HepG2 (cell line): ENCODE results near the gene NFATC3. TPM values are rescaled to one million over a fixed set of nuclear protein-coding genes. Genes with fewer than 3 reads are reported as not detected.

ENCODE experiments used
- CREM ChIP-seq, 2 experiments: sonication (generic) in 1 of 2; formaldehyde crosslinking in 1 of 2; IDR thresholded peaks; 2 replicates each; pipeline versions ENCODE4 v1.4.0 to v1.6.1; 2016 to 2020; ENCODE audit warnings: antibody characterized with exemption in 1 of 2, mild to moderate bottlenecking in 1 of 2, missing genetic modification reagents in 1 of 2
- FOXO1 ChIP-seq: sonication (generic); formaldehyde crosslinking; IDR thresholded peaks from 2 replicates; pipeline ENCODE4 v1.4.0; 2020; ENCODE audit warnings: missing genetic modification reagents
- GPBP1L1 ChIP-seq: sonication (generic); formaldehyde crosslinking; IDR thresholded peaks from 2 replicates; pipeline ENCODE4 v1.5.0; 2020; ENCODE audit warnings: mild to moderate bottlenecking, missing genetic modification reagents
- GTF3A ChIP-seq: sonication (generic); formaldehyde crosslinking; conservative IDR thresholded peaks from 2 replicates; pipeline ENCODE4 v1.4.0; 2020; ENCODE audit warnings: mild to moderate bottlenecking, missing genetic modification reagents
- HES4 ChIP-seq: sonication (generic); formaldehyde crosslinking; IDR thresholded peaks from 2 replicates; pipeline ENCODE4 v1.9.0; 2021; ENCODE audit warnings: mild to moderate bottlenecking, missing genetic modification reagents, borderline replicate concordance
- KDM1A ChIP-seq: IDR thresholded peaks from 2 replicates; pipeline ENCODE4 v1.6.1; 2016; ENCODE audit warnings: missing compliant biosample characterization
- POGK ChIP-seq: sonication (generic); formaldehyde crosslinking; conservative IDR thresholded peaks from 2 replicates; pipeline ENCODE4 v1.8.0; 2022; ENCODE audit warnings: mild to moderate bottlenecking, moderate library complexity, missing genetic modification reagents
- SALL2 ChIP-seq: sonication (generic); formaldehyde crosslinking; IDR thresholded peaks from 2 replicates; pipeline ENCODE4 v1.8.1; 2023; ENCODE audit warnings: mild to moderate bottlenecking, missing genetic modification reagents, inconsistent platforms
- SMAD3 ChIP-seq: sonication (generic); formaldehyde crosslinking; IDR thresholded peaks from 2 replicates; pipeline ENCODE4 v1.4.0; 2020; ENCODE audit warnings: missing genetic modification reagents
- SMARCC2 ChIP-seq: fragments of 450-650 bp; IDR thresholded peaks from 2 replicates; pipeline ENCODE4 v1.6.1; 2017; ENCODE audit warnings: antibody characterized with exemption, mild to moderate bottlenecking
- SP1 ChIP-seq, 2 experiments: fragments of 450-650 bp in 1 of 2; sonication (generic) in 1 of 2; formaldehyde crosslinking in 1 of 2; IDR thresholded peaks; 2 replicates each; pipeline versions ENCODE4 v1.4.0 to v1.6.1; 2016 to 2020; ENCODE audit warnings: missing genetic modification reagents in 1 of 2
- TEAD3 ChIP-seq: optimal IDR thresholded peaks from 2 replicates; pipeline ENCODE3; 2016; ENCODE audit warnings: borderline replicate concordance
- ZFP37 ChIP-seq: sonication (generic); formaldehyde crosslinking; IDR thresholded peaks from 2 replicates; pipeline ENCODE4 v1.4.0; 2020; ENCODE audit warnings: missing genetic modification reagents, borderline replicate concordance
- ZNF275 ChIP-seq: sonication (generic); formaldehyde crosslinking; IDR thresholded peaks from 2 replicates; pipeline ENCODE4 v1.8.0; 2022; ENCODE audit warnings: missing genetic modification reagents, mild to moderate bottlenecking, inconsistent platforms, borderline replicate concordance
- ZNF276 ChIP-seq: sonication (generic); formaldehyde crosslinking; IDR thresholded peaks from 2 replicates; pipeline ENCODE4 v1.4.0; 2020; ENCODE audit warnings: mild to moderate bottlenecking, low read depth, missing genetic modification reagents
- ZNF703 ChIP-seq: sonication (generic); formaldehyde crosslinking; IDR thresholded peaks from 2 replicates; pipeline ENCODE4 v1.5.1; 2020; ENCODE audit warnings: missing genetic modification reagents, mild to moderate bottlenecking, moderate library complexity, borderline replicate concordance
- polyA plus RNA-seq, 8 experiments: library from polyadenylated mRNA; depleted of rRNA in 3 of 8; stranded (reverse) in 7 of 8; unstranded in 1 of 8; fragments of >200 nt; fragmentation: Illumina TruSeq in 4 of 8; extraction: Trizol in 4 of 8; gene quantifications; 2 replicates each; pipeline versions ENCODE4 v1.2.1 to v1.2.3, GENCODE V29; 2011 to 2016; ENCODE audit warnings: low read depth in 4 of 8, missing spikeins in 1 of 8, mixed read lengths in 1 of 8; ENCODE audit not compliant: insufficient read depth in 1 of 8
- total RNA-seq, 5 experiments: library from RNA; depleted of rRNA; stranded (reverse); fragments of >200 nt; fragmentation: Illumina TruSeq; extraction: Trizol; gene quantifications; 2 replicates each; pipeline ENCODE4 v1.2.3, GENCODE V29; 2016; ENCODE audit warnings: low read depth in 1 of 5
- TF ChIP-seq, protein P1 (sequence below): sonication (generic); formaldehyde crosslinking; IDR thresholded peaks from 2 replicates; pipeline ENCODE4 v1.9.0; 2021; ENCODE audit warnings: missing genetic modification reagents, borderline replicate concordance

The NFATC3 gene
- total and polyA plus RNA-seq, 2 of the 13 experiments (the other 11 are each of a cell fraction or from before 2014, with no cell fraction given) = 52.6 to 62.7 TPM

DNA sequence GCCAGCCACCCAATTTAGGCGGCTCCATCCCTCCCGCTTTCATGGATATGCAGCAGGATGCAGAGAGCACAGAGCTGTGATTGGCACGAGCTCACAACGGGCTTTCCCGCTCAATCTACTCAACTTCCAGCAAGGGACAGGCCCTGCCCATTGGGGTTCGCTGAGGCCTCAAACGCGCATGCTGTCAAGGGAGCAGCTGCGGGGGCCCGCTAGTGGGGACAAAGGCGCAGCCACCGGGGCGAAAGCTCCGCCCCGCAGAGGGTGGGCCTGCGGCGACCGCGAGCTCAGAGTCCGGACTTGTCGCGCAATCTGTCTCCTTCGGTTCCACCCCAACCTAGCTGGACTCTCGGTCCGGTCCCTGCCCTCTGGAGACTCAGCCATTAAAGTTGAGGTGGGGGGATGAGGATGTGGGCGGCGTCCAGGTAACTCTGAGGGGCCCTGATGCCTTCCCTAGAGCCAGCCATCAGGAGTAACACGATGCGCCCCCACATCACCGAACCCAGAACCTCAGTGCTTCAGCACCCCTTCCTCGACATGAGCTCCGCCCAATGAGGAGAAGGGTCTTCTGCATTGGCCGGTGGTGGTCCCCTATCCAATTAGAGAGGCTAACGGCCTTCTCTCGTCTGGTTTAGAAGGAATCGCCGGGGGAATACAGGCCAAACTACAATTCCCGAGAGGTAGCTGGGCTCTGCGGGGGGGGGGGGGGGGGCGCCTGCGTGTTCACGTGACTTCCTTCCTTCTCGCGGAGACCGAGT lies 489 bp upstream of the NFATC3 start (continued):
- TF ChIP-seq SALL2 (peak; percentile 98), HES4 (CRISPR knock-in tag) (peak; percentile 59; the same call in 1 of the 2 replicates), GPBP1L1 (CRISPR knock-in tag) (no peak), ZNF275 (CRISPR knock-in tag) (peak; percentile 96; the same call in 1 of the 2 replicates), KDM1A (no peak), SMARCC2 (no peak), POGK (peak; percentile 99), GTF3A (peak; percentile 88; the same call in 1 of the 2 replicates), SP1 (IDR thresholded peaks at IDR 0.05) (no peak), SP1 (CRISPR knock-in tag; IDR thresholded peaks at IDR 0.05) (peak; percentile 84), CREM (IDR thresholded peaks at IDR 0.05) (peak; percentile 70), CREM (CRISPR knock-in tag; IDR thresholded peaks at IDR 0.05) (no peak), FOXO1 (peak; percentile 68), SMAD3 (CRISPR knock-in tag) (peak; percentile 94), ZFP37 (CRISPR knock-in tag) (peak; percentile 88; the same call in 1 of the 2 replicates), ZNF703 (CRISPR knock-in tag) (no peak; the same call in 1 of the 2 replicates), TEAD3 (CRISPR knock-in tag) (peak; percentile 68), ZNF276 (peak; percentile 90; the same call in 1 of the 2 replicates)
- TF ChIP-seq, protein P1, sequence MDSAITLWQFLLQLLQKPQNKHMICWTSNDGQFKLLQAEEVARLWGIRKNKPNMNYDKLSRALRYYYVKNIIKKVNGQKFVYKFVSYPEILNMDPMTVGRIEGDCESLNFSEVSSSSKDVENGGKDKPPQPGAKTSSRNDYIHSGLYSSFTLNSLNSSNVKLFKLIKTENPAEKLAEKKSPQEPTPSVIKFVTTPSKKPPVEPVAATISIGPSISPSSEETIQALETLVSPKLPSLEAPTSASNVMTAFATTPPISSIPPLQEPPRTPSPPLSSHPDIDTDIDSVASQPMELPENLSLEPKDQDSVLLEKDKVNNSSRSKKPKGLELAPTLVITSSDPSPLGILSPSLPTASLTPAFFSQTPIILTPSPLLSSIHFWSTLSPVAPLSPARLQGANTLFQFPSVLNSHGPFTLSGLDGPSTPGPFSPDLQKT (CRISPR knock-in tag) = no peak; the same call in 1 of the 2 replicates
